Measurements from ENCODE around the gene COL5A1. TPM values are rescaled to one million over a fixed set of nuclear protein-coding genes. Genes with fewer than 3 reads are reported as not detected.

The COL5A1 gene
- polyA plus RNA-seq, 3 donors: 0.01 TPM; not detected in 2

GRCh38 chr9:134734270-134734669 is 92.7 kb downstream of the COL5A1 start:
- Mint-ChIP-seq H3K36me3 (no peaks in the 10 kb centered on the region), H3K27ac (no peak overlapping the region), H3K27me3 (ENCODE audit: low read depth in 3 of 3) (peaks cover 8 to 19% (median 10%) of the 10 kb centered on the region in 3 donors), H3K9me3 (peaks cover 1 to 19% (median 5%) of the 10 kb centered on the region in 7 donors), H3K4me3 (no peak overlapping the region), H3K4me1 (no peaks in the 10 kb centered on the region)
- no peak overlapping the region for H3K9ac ChIP-seq (ENCODE audit: insufficient read depth, low read length, poor library complexity, severe bottlenecking)
- H3K9me3 ChIP-seq (replicated peaks in 1 of 2; ENCODE audit: control insufficient read depth in 1 of 2, insufficient read depth in 1 of 2, low read length in 2 of 2): no peaks in the 10 kb centered on the region
- no peaks in the 10 kb centered on the region for H3K36me3 ChIP-seq (replicated peaks in 1 of 2; ENCODE audit: control insufficient read depth in 1 of 2, insufficient read depth in 2 of 2, low read length in 2 of 2)
- H3K4me2 ChIP-seq (replicated peaks; ENCODE audit: extremely low read depth, low read length, poor library complexity, severe bottlenecking): no peak overlapping the region
- H3K79me2 ChIP-seq (ENCODE audit: insufficient read depth, low read length): no peaks in the 10 kb centered on the region
- WGBS (ENCODE audit: insufficient coverage): 96% methylated on average over 8 of the region's 8 CpGs
- H3K4me1 ChIP-seq (ENCODE audit: control insufficient read depth in 1 of 2, insufficient read depth in 2 of 2, low read length in 2 of 2): no peaks in the 10 kb centered on the region
- no peak overlapping the region for H3K4me3 ChIP-seq (replicated peaks in 1 of 3; ENCODE audit: low read depth in 2 of 3, low read length in 3 of 3)
- DNase-seq: no peak
- no peaks in the 10 kb centered on the region for H3K27me3 ChIP-seq (ENCODE audit: control insufficient read depth in 2 of 2, insufficient read depth in 2 of 2, low read length in 2 of 2)
- TF ChIP-seq CTCF (IDR thresholded peaks at IDR 0.05): no peak
- H4K20me1 ChIP-seq (ENCODE audit: insufficient read depth, low read length): no peaks in the 10 kb centered on the region
- intact Hi-C loops (cut with micrococcal nuclease): no loop called here
- no peak overlapping the region for H2AFZ ChIP-seq (ENCODE audit: insufficient read depth, low read depth, low read length, poor library complexity, severe bottlenecking)
- H3K27ac ChIP-seq (ENCODE audit: low read depth in 1 of 2, low read length in 2 of 2): no peak overlapping the region

GRCh38 chr9:134735441-134736175 is 94.0 kb downstream of the COL5A1 start:
- intact Hi-C loops (cut with micrococcal nuclease): no loop called here
- Histone ChIP-seq H3K27ac (ENCODE audit: low read depth in 1 of 2, low read length in 2 of 2) (no peak overlapping the region), H3K9me3 (replicated peaks in 1 of 2; ENCODE audit: control insufficient read depth in 1 of 2, insufficient read depth in 1 of 2, low read length in 2 of 2) (no peaks in the 10 kb centered on the region), H3K4me1 (ENCODE audit: control insufficient read depth in 1 of 2, insufficient read depth in 2 of 2, low read length in 2 of 2) (no peaks in the 10 kb centered on the region), H3K27me3 (ENCODE audit: control insufficient read depth in 2 of 2, insufficient read depth in 2 of 2, low read length in 2 of 2) (no peaks in the 10 kb centered on the region), H3K4me2 (replicated peaks; ENCODE audit: extremely low read depth, low read length, poor library complexity, severe bottlenecking) (no peak overlapping the region), H3K36me3 (replicated peaks in 1 of 2; ENCODE audit: control insufficient read depth in 1 of 2, insufficient read depth in 2 of 2, low read length in 2 of 2) (no peaks in the 10 kb centered on the region), H3K4me3 (replicated peaks in 1 of 3; ENCODE audit: low read depth in 2 of 3, low read length in 3 of 3) (no peak overlapping the region), H4K20me1 (ENCODE audit: insufficient read depth, low read length) (no peaks in the 10 kb centered on the region), H3K9ac (ENCODE audit: insufficient read depth, low read length, poor library complexity, severe bottlenecking) (no peak overlapping the region), H2AFZ (ENCODE audit: insufficient read depth, low read depth, low read length, poor library complexity, severe bottlenecking) (no peak overlapping the region), H3K79me2 (ENCODE audit: insufficient read depth, low read length) (no peaks in the 10 kb centered on the region)
- TF ChIP-seq CTCF (IDR thresholded peaks at IDR 0.05): no peak
- Mint-ChIP-seq H3K4me3 (no peak overlapping the region), H3K4me1 (no peaks in the 10 kb centered on the region), H3K27me3 (ENCODE audit: low read depth in 3 of 3) (peaks cover 9 to 21% (median 11%) of the 10 kb centered on the region in 3 donors), H3K9me3 (peaks cover 0 to 16% (median 4%) of the 10 kb centered on the region in 7 donors), H3K36me3 (no peaks in the 10 kb centered on the region), H3K27ac (no peak overlapping the region)
- WGBS (ENCODE audit: insufficient coverage): 93% methylated on average over 19 of the region's 20 CpGs
- DNase-seq: no peak

All from CD14-positive monocyte (primary cell).